H1 (cell line): ENCODE measurements around the gene CD300C. TPM values are rescaled to one million over a fixed set of nuclear protein-coding genes. Genes with fewer than 3 reads are reported as not detected.

ENCODE experiments used
- CTCF ChIA-PET: fragments of 300-600 bp; sonication (Branson Sonifier 250); formaldehyde crosslinking; loops from one replicate; lab custom pipeline; 2021; ENCODE audit not compliant: partially characterized antibody; lab: Charles Lee
- POLR2A ChIA-PET: fragments of 300-600 bp; sonication (Branson Sonifier 250); formaldehyde crosslinking; loops from one replicate; lab custom pipeline; 2021; ENCODE audit warnings: inconsistent platforms; ENCODE audit not compliant: partially characterized antibody; lab: Charles Lee
- DNase-seq, 2 experiments: peaks; one replicate each; pipeline versions ENCODE4 v3.0.0 to v3.0.0-alpha.2; 2010 to 2022; ENCODE audit warnings: low spot score in 2 of 2, low read depth in 1 of 2, mixed read lengths in 1 of 2
- FAIRE-seq: peaks from 2 replicates; lab custom pipeline; 2011; peaks lifted over from hg19 to GRCh38; lab: Jason Lieb, UNC
- H2AFZ ChIP-seq: 2 replicates; pipeline ENCODE4 v1.8.1; 2012; ENCODE audit warnings: low read length, inconsistent platforms
- H2AK5ac ChIP-seq: 2 replicates; pipeline ENCODE4 v1.6.1; 2013; ENCODE audit warnings: low read depth, low read length
- H2BK120ac ChIP-seq: replicated peaks from 2 replicates; pipeline ENCODE3; 2013; ENCODE audit warnings: low read depth, low read length, inconsistent platforms
- H2BK12ac ChIP-seq: 2 replicates; pipeline ENCODE4 v1.6.1; 2013; ENCODE audit warnings: low read depth, low read length
- H2BK15ac ChIP-seq: 2 replicates; pipeline ENCODE4 v1.6.1; 2013; ENCODE audit warnings: low read length
- H2BK20ac ChIP-seq: 2 replicates; pipeline ENCODE4 v1.6.1; 2013; ENCODE audit warnings: low read length
- H2BK5ac ChIP-seq: 2 replicates; pipeline ENCODE4 v1.6.1; 2013; ENCODE audit warnings: low read depth, low read length
- H3K14ac ChIP-seq: 2 replicates; pipeline ENCODE4 v1.6.1; 2013; ENCODE audit warnings: inconsistent platforms; ENCODE audit not compliant: insufficient read length
- H3K18ac ChIP-seq: 2 replicates; pipeline ENCODE4 v1.6.1; 2013; ENCODE audit warnings: low read length; ENCODE audit errors: extremely low read depth
- H3K23ac ChIP-seq: 2 replicates; pipeline ENCODE4 v1.6.1; 2013; ENCODE audit warnings: inconsistent platforms; ENCODE audit not compliant: insufficient read length
- H3K23me2 ChIP-seq: 2 replicates; pipeline ENCODE4 v1.6.1; 2013; ENCODE audit warnings: low read depth, low read length
- H3K27ac ChIP-seq: 2 replicates; pipeline ENCODE4 v1.6.1; 2011; ENCODE audit warnings: low read depth, low read length, inconsistent platforms
- H3K27me3 ChIP-seq, 4 experiments: replicated peaks in 1 of 4; 1 replicate in 1 of 4; 2 replicates in 3 of 4; pipeline versions ENCODE4 v1.6.1 to v1.8.1; 2011 to 2013; ENCODE audit warnings: low read length in 3 of 4, mild to moderate bottlenecking in 3 of 4, inconsistent platforms in 2 of 4, mixed read lengths in 2 of 4, moderate library complexity in 1 of 4; ENCODE audit not compliant: control insufficient read depth in 3 of 4, insufficient read depth in 3 of 4; ENCODE audit errors: extremely low read depth in 1 of 4
- H3K36me3 ChIP-seq, 4 experiments: 2 replicates each; pipeline versions ENCODE4 v1.6.1 to v1.8.1; 2011 to 2013; ENCODE audit warnings: mild to moderate bottlenecking in 4 of 4, low read length in 3 of 4, moderate library complexity in 2 of 4, control low read depth in 1 of 4, inconsistent platforms in 1 of 4; ENCODE audit not compliant: insufficient read depth in 4 of 4, control insufficient read depth in 2 of 4
- H3K4ac ChIP-seq: replicated peaks from 2 replicates; pipeline ENCODE3; 2013; ENCODE audit warnings: low read length, low read depth, mixed read lengths, inconsistent platforms; ENCODE audit not compliant: insufficient read length
- H3K4me1 ChIP-seq, 4 experiments: replicated peaks in 1 of 4; 1 replicate in 1 of 4; 2 replicates in 3 of 4; pipeline versions ENCODE4 v1.6.1 to v1.8.1; 2011 to 2013; ENCODE audit warnings: low read length in 3 of 4, inconsistent platforms in 2 of 4, mixed read lengths in 1 of 4; ENCODE audit not compliant: insufficient read depth in 4 of 4, control insufficient read depth in 3 of 4
- H3K4me2 ChIP-seq, 2 experiments: 2 replicates each; pipeline versions ENCODE4 v1.6.1 to v1.8.1; 2011 to 2013; ENCODE audit warnings: low read depth in 2 of 2, low read length in 2 of 2, control low read depth in 1 of 2, inconsistent platforms in 1 of 2, mild to moderate bottlenecking in 1 of 2; ENCODE audit not compliant: insufficient read depth in 1 of 2
- H3K4me3 ChIP-seq, 4 experiments: fragments of 200-600, 300-600 bp in 1 of 4; sonication (generic), shearing (Covaris generic), sonication (Bioruptor Twin) in 1 of 4; 2 replicates each; pipeline versions ENCODE4 v1.5.1 to v1.8.1; 2011 to 2016; ENCODE audit warnings: low read length in 4 of 4, low read depth in 3 of 4, control low read depth in 2 of 4, inconsistent platforms in 2 of 4, mild to moderate bottlenecking in 2 of 4, mixed read lengths in 1 of 4, moderate library complexity in 1 of 4; ENCODE audit not compliant: insufficient read depth in 2 of 4; ENCODE audit errors: extremely low read depth in 1 of 4
- H3K56ac ChIP-seq: replicated peaks from 2 replicates; pipeline ENCODE3; 2013; ENCODE audit warnings: low read depth, mild to moderate bottlenecking, mixed read lengths, low read length, inconsistent platforms; ENCODE audit not compliant: insufficient read length
- H3K79me1 ChIP-seq: 2 replicates; pipeline ENCODE4 v1.6.1; 2013; ENCODE audit warnings: low read depth, low read length, control low read depth
- H3K79me2 ChIP-seq, 2 experiments: 2 replicates each; pipeline versions ENCODE4 v1.6.1 to v1.8.1; 2012 to 2013; ENCODE audit warnings: low read length in 2 of 2, mild to moderate bottlenecking in 2 of 2, inconsistent platforms in 1 of 2; ENCODE audit not compliant: insufficient read depth in 2 of 2, control insufficient read depth in 1 of 2
- H3K9ac ChIP-seq, 4 experiments: replicated peaks in 1 of 4; 1 replicate in 1 of 4; 2 replicates in 3 of 4; pipeline versions ENCODE4 v1.6.1 to v1.8.1; 2011 to 2013; ENCODE audit warnings: low read depth in 3 of 4, low read length in 3 of 4, control low read depth in 2 of 4, mild to moderate bottlenecking in 2 of 4, moderate library complexity in 2 of 4, inconsistent platforms in 1 of 4; ENCODE audit errors: extremely low read depth in 1 of 4
- H3K9me3 ChIP-seq, 2 experiments: 2 replicates each; pipeline versions ENCODE4 v1.6.1 to v1.8.1; 2012 to 2013; ENCODE audit warnings: mild to moderate bottlenecking in 2 of 2, moderate library complexity in 2 of 2, control low read depth in 1 of 2, inconsistent platforms in 1 of 2, low read depth in 1 of 2, low read length in 1 of 2, mixed read lengths in 1 of 2; ENCODE audit not compliant: insufficient read depth in 2 of 2
- H4K20me1 ChIP-seq, 2 experiments: replicated peaks in 1 of 2; 2 replicates each; pipeline versions ENCODE3 to v1.8.1; 2011 to 2013; ENCODE audit warnings: inconsistent platforms in 2 of 2, low read length in 2 of 2, mild to moderate bottlenecking in 1 of 2; ENCODE audit not compliant: insufficient read depth in 2 of 2, control insufficient read depth in 1 of 2
- H4K5ac ChIP-seq: 2 replicates; pipeline ENCODE4 v1.6.1; 2013; ENCODE audit warnings: low read length, low read depth, mixed read lengths, inconsistent platforms; ENCODE audit not compliant: insufficient read length
- H4K8ac ChIP-seq: 2 replicates; pipeline ENCODE4 v1.8.0; 2013; ENCODE audit warnings: mild to moderate bottlenecking, moderate library complexity, low read length, inconsistent platforms; ENCODE audit not compliant: insufficient read depth; ENCODE audit errors: extremely low read depth
- H4K91ac ChIP-seq: replicated peaks from 2 replicates; pipeline ENCODE3; 2013; ENCODE audit warnings: low read length, mixed read lengths, inconsistent platforms; ENCODE audit not compliant: insufficient read length
- EGR1 ChIP-seq: IDR thresholded peaks from 2 replicates; pipeline ENCODE4 v1.6.1; 2011; ENCODE audit warnings: low read depth, low read length, borderline replicate concordance
- GABPA ChIP-seq: IDR thresholded peaks from 2 replicates; pipeline ENCODE4 v1.6.1; 2011; ENCODE audit warnings: mild to moderate bottlenecking, low read length, moderate library complexity, borderline replicate concordance; ENCODE audit not compliant: insufficient read depth
- JUND ChIP-seq: IDR thresholded peaks from 2 replicates; pipeline ENCODE4 v1.6.1; 2011; ENCODE audit warnings: mild to moderate bottlenecking, improper control_type of control experiment, low read length
- SIRT6 ChIP-seq: IDR thresholded peaks from one replicate; pipeline ENCODE4 v1.7.1; 2012; ENCODE audit warnings: low read length, inconsistent platforms
- SP2 ChIP-seq: IDR thresholded peaks from 2 replicates; pipeline ENCODE4 v1.6.1; 2012; ENCODE audit warnings: mild to moderate bottlenecking, low read length, inconsistent platforms
- SP4 ChIP-seq: IDR thresholded peaks from 2 replicates; pipeline ENCODE4 v1.6.1; 2012; ENCODE audit warnings: low read length, inconsistent platforms
- TAF7 ChIP-seq: optimal IDR thresholded peaks from 2 replicates; pipeline ENCODE3; 2011; ENCODE audit warnings: low read depth, mild to moderate bottlenecking, inconsistent platforms, low read length, moderate library complexity, borderline replicate concordance
- WGBS, 2 experiments: shearing (Covaris generic) in 1 of 2; methylation state at CpG; one replicate each; pipeline versions ENCODE4 v1.1.6 to v1.1.7; 2013 to 2015; ENCODE audit warnings: low lambda C conversion rate in 2 of 2, mixed read lengths in 2 of 2, inconsistent platforms in 1 of 2, low coverage in 1 of 2, missing lambda C conversion rate in 1 of 2; ENCODE audit not compliant: insufficient replicate concordance in 2 of 2, insufficient coverage in 1 of 2, insufficient read length in 1 of 2; ENCODE audit errors: extremely low coverage in 1 of 2, missing lambda C conversion rate in 1 of 2; 5-methylcytosine and 5-hydroxymethylcytosine counted together
- polyA plus RNA-seq, 7 experiments: library from polyadenylated mRNA; depleted of rRNA in 3 of 7; stranded (reverse) in 5 of 7; unstranded in 2 of 7; fragments of >200 nt in 5 of 7; fragments of 200-250 nt in 2 of 7; gene quantifications; 1 replicate in 5 of 7; 2 replicates in 1 of 7; 4 replicates in 1 of 7; pipeline versions ENCODE4 v1.2.1 to v1.2.3, GENCODE V29; 2011 to 2013; ENCODE audit warnings: missing spikeins in 2 of 7, mixed read lengths in 2 of 7
- total RNA-seq: library from RNA; stranded (reverse); fragmentation: NEBNext Ultra II Directional; extraction: Animal tissue kit (Norgen Biotek cat#: 25700); gene quantifications from 2 replicates; pipeline ENCODE4 v1.2.1, GENCODE V29; 2021

Gene CD300C
- total and polyA plus RNA-seq, 2 of the 8 experiments (the other 6 are each of a cell fraction or from before 2014, with no cell fraction given): not detected

GRCh38 chr17:74525465-74525725 is 20.5 kb downstream of the CD300C start:
- H3K4me3 ChIP-seq: no peak overlapping the region
- ChIA-PET CTCF (interaction anchor here (1.0 to 3.6 kb wide), 5 partner anchors 9 to 164 kb away, joined by 3 to 13 read pairs (median 4); partner anchors contain the start of genes BTBD17 and GPR142), POLR2A (no interaction called here)
- H3K4ac ChIP-seq: no peak overlapping the region
- 85% methylated on average over 1 of the region's 1 CpG; no CpG with 5 or more reads in 1 of the 2 experiments for WGBS, 2 experiments
- no peak overlapping the region for H2AFZ ChIP-seq
- no peak overlapping the region for H2AK5ac ChIP-seq
- H2BK20ac ChIP-seq: no peak overlapping the region
- no peaks in the 10 kb centered on the region for H3K23me2 ChIP-seq
- H4K8ac ChIP-seq: no peak overlapping the region
- H4K91ac ChIP-seq: no peak overlapping the region
- H3K79me2 ChIP-seq: no peaks in the 10 kb centered on the region
- no peak for FAIRE-seq
- H2BK120ac ChIP-seq: no peak overlapping the region
- H3K56ac ChIP-seq: no peak overlapping the region
- no peak for DNase-seq
- no peak overlapping the region for H3K27ac ChIP-seq
- no peak overlapping the region for H3K9ac ChIP-seq
- peaks cover 0 to 2% (median 0%) of the 10 kb centered on the region in 4 experiments; a peak in 2 of 7 replicates for H3K27me3 ChIP-seq
- no peak overlapping the region for H3K4me2 ChIP-seq
- no peaks in the 10 kb centered on the region for H3K79me1 ChIP-seq
- no peak overlapping the region for H3K18ac ChIP-seq
- H2BK15ac ChIP-seq: no peak overlapping the region
- no peak overlapping the region for H4K5ac ChIP-seq
- TF ChIP-seq TAF7 (no peak), SIRT6 (no peak), SP2 (no peak), EGR1 (no peak), JUND (no peak), GABPA (no peak), SP4 (no peak)
- H2BK12ac ChIP-seq: no peak overlapping the region
- H3K23ac ChIP-seq: no peak overlapping the region
- H3K36me3 ChIP-seq: no peaks in the 10 kb centered on the region
- no peak overlapping the region for H2BK5ac ChIP-seq
- H4K20me1 ChIP-seq: peaks cover 0 to 2% of the 10 kb centered on the region in 2 experiments
- no peak overlapping the region for H3K14ac ChIP-seq
- peaks cover 10 to 20% of the 10 kb centered on the region in 2 experiments; a peak in 3 of 4 replicates for H3K9me3 ChIP-seq
- no peaks in the 10 kb centered on the region for H3K4me1 ChIP-seq
